GM23338 (cell line): ENCODE results near the gene SFT2D1.

ENCODE experiments used
- CREB1 ChIP-seq: fragments of 250-450 bp; sonication (Bioruptor Pico); IDR thresholded peaks from 2 replicates; pipeline ENCODE4 v1.5.0; 2020; ENCODE audit warnings: low read depth, mild to moderate bottlenecking, moderate library complexity
- CTCF ChIP-seq, 2 experiments: fragments of 200-600 bp in 1 of 2; sonication (generic) in 1 of 2; conservative IDR thresholded peaks; 2 replicates each; pipeline versions ENCODE4 v1.5.1 to v1.6.1; 2016 to 2017; ENCODE audit warnings: antibody characterized with exemption in 2 of 2, low read depth in 2 of 2, mild to moderate bottlenecking in 2 of 2, moderate library complexity in 1 of 2
- EZH2 ChIP-seq: fragments of 200-600 bp; sonication (generic); IDR thresholded peaks from one replicate; pipeline ENCODE4 v1.8.0; 2017; ENCODE audit warnings: antibody characterized with exemption, mild to moderate bottlenecking, low read depth; ENCODE audit not compliant: unreplicated experiment
- JUNB ChIP-seq: IDR thresholded peaks from one replicate; pipeline ENCODE4 v1.6.1; 2016; ENCODE audit warnings: antibody characterized with exemption; ENCODE audit not compliant: unreplicated experiment
- ZNF114 ChIP-seq: fragments of 250-450 bp; sonication (Bioruptor Pico); IDR thresholded peaks from 2 replicates; pipeline ENCODE4 v1.5.0; 2020; ENCODE audit warnings: mild to moderate bottlenecking, moderate library complexity
- ZNF331 ChIP-seq: fragments of 250-450 bp; sonication (Bioruptor Pico); IDR thresholded peaks from 2 replicates; pipeline ENCODE4 v1.5.0; 2020; ENCODE audit warnings: low read depth, mild to moderate bottlenecking, moderate library complexity
- TF ChIP-seq, protein P1 (sequence below): IDR thresholded peaks from one replicate; pipeline ENCODE4 v1.6.1; 2018; ENCODE audit warnings: antibody characterized with exemption; ENCODE audit not compliant: unreplicated experiment

DNA sequence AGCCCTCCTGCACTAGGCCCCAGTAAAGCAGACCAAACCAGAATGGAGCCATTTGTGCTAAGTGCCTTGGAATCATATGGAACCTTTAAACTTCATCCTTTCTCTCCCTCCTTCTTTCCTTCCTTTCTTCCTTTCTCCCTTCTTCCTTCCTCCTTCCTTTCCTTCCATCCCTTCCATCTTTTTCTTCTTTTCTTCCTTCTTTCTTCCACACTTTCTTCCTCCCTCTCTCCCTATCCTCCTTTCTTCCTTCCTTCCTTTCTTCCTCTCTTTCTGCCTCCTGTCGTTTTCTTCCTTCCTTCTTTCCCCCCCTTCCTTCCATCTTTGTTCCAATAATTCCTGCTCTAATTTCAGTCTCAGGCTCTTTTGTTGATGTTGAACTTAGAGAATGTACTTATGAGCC lies 11.2 kb upstream of the SFT2D1 start:
- TF ChIP-seq CTCF (conservative IDR thresholded peaks at IDR 0.05; ENCODE audit: low read depth in 2 of 2) (no peak), EZH2 (no peak), ZNF331 (CRISPR knock-in tag) (no peak), ZNF114 (CRISPR knock-in tag) (no peak), CREB1 (CRISPR knock-in tag) (no peak), JUNB (no peak)
- TF ChIP-seq, protein P1, sequence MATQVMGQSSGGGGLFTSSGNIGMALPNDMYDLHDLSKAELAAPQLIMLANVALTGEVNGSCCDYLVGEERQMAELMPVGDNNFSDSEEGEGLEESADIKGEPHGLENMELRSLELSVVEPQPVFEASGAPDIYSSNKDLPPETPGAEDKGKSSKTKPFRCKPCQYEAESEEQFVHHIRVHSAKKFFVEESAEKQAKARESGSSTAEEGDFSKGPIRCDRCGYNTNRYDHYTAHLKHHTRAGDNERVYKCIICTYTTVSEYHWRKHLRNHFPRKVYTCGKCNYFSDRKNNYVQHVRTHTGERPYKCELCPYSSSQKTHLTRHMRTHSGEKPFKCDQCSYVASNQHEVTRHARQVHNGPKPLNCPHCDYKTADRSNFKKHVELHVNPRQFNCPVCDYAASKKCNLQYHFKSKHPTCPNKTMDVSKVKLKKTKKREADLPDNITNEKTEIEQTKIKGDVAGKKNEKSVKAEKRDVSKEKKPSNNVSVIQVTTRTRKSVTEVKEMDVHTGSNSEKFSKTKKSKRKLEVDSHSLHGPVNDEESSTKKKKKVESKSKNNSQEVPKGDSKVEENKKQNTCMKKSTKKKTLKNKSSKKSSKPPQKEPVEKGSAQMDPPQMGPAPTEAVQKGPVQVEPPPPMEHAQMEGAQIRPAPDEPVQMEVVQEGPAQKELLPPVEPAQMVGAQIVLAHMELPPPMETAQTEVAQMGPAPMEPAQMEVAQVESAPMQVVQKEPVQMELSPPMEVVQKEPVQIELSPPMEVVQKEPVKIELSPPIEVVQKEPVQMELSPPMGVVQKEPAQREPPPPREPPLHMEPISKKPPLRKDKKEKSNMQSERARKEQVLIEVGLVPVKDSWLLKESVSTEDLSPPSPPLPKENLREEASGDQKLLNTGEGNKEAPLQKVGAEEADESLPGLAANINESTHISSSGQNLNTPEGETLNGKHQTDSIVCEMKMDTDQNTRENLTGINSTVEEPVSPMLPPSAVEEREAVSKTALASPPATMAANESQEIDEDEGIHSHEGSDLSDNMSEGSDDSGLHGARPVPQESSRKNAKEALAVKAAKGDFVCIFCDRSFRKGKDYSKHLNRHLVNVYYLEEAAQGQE, result no peak
